Astrocyte (in vitro differentiated cells and primary cell): ENCODE data around the gene DTNA.

Experiments
- CTCF ChIP-seq: IDR thresholded peaks from 2 replicates; pipeline ENCODE4 v1.5.1; 2011; ENCODE audit warnings: low read depth, mild to moderate bottlenecking, inconsistent platforms, low read length, moderate library complexity; ENCODE audit not compliant: insufficient read depth
- EZH2 ChIP-seq: IDR thresholded peaks from 2 replicates; pipeline ENCODE4 v1.6.1; 2012; ENCODE audit warnings: mild to moderate bottlenecking, low read length, inconsistent platforms; ENCODE audit not compliant: insufficient read depth

- TF ChIP-seq CTCF, result no peak
- no peak for TF ChIP-seq EZH2
These were observed 24.0 kb downstream of the DTNA start for GRCh38 chr18:34734056-34734455.
